Measurements from ENCODE around the gene MPZL2.

The MPZL2 gene

GRCh38 chr11:118245936-118246562, 18.0 kb downstream of the MPZL2 start:
- Mint-ChIP-seq H3K4me1 (peaks cover 3% of the 10 kb centered on the region), H3K4me3 (no peak overlapping the region), H3K27ac (no peak overlapping the region), H3K36me3 (ENCODE audit: low read depth) (no peaks in the 10 kb centered on the region), H3K27me3 (ENCODE audit: low read depth) (peaks cover 88% of the 10 kb centered on the region), H3K9me3 (peaks cover 3% of the 10 kb centered on the region)
- TF ChIP-seq CTCF (IDR thresholded peaks at IDR 0.05; ENCODE audit: unreplicated experiment in 3 of 3) = no peak

GRCh38 chr11:118243993-118244762, 19.9 kb downstream of the MPZL2 start:
- peaks cover 79% of the 10 kb centered on the region for H3K27me3 Mint-ChIP-seq (ENCODE audit: low read depth)
- no peaks in the 10 kb centered on the region for H3K9me3 Mint-ChIP-seq
- H3K36me3 Mint-ChIP-seq (ENCODE audit: low read depth) = no peaks in the 10 kb centered on the region
- no peak overlapping the region for H3K27ac Mint-ChIP-seq
- no peak for TF ChIP-seq CTCF (IDR thresholded peaks at IDR 0.05; ENCODE audit: unreplicated experiment in 3 of 3)
- no peak overlapping the region for H3K4me3 Mint-ChIP-seq
- H3K4me1 Mint-ChIP-seq = peaks cover 3% of the 10 kb centered on the region

- TF ChIP-seq CTCF (IDR thresholded peaks at IDR 0.05; ENCODE audit: unreplicated experiment in 3 of 3) = no peak
- peaks cover 3% of the 10 kb centered on the region for H3K4me1 Mint-ChIP-seq
- no peak overlapping the region for H3K27ac Mint-ChIP-seq
- no peak overlapping the region for H3K4me3 Mint-ChIP-seq
- H3K9me3 Mint-ChIP-seq = no peaks in the 10 kb centered on the region
- H3K27me3 Mint-ChIP-seq (ENCODE audit: low read depth) = peaks cover 72% of the 10 kb centered on the region
- H3K36me3 Mint-ChIP-seq (ENCODE audit: low read depth) = no peaks in the 10 kb centered on the region
These were observed 20.9 kb downstream of the MPZL2 start for GRCh38 chr11:118243161-118243560.

- H3K9me3 Mint-ChIP-seq = no peaks in the 10 kb centered on the region
- peaks cover 59% of the 10 kb centered on the region for H3K27me3 Mint-ChIP-seq (ENCODE audit: low read depth)
- no peak overlapping the region for H3K27ac Mint-ChIP-seq
- no peak overlapping the region for H3K4me3 Mint-ChIP-seq
- TF ChIP-seq CTCF (IDR thresholded peaks at IDR 0.05; ENCODE audit: unreplicated experiment in 3 of 3) = no peak
- H3K4me1 Mint-ChIP-seq = peaks cover 3% of the 10 kb centered on the region
- no peaks in the 10 kb centered on the region for H3K36me3 Mint-ChIP-seq (ENCODE audit: low read depth)
These were observed 22.4 kb downstream of the MPZL2 start for GRCh38 chr11:118241764-118242098.

DNA sequence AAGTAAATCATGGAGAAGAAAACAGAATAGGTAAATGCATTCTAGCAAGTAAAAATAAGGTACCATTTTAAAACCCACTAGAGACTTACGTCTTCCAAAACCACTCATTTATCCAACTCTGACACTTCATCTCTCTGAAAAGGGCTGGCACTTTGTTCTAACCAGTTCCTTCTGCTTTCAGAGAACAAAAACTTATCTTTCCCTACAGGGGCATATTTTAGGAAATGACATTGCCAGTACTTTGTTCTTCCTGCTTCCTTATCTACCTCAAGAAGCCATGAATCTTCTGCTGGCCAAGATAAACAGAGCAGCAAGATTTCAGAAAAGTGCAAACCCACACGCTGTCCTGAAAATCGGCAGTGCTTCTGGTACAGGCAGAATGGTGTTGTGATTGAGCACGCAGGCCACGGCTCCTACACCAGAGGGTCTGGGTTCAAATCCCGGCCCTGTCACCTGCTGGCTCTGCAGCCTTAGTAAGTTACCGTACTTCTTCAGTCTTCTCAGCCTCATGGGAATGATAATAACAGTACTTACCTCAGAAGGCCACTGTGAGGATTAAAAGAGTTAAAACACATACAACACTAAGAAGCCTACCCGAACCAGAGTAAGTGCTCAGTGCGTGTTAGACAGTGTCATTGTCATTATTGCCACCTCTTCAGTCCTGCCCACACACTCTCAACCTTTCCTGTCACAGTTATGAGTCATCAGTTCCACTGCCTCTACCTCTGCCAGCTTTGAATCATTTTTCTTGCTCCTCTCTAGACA, 22.9 kb downstream of the MPZL2 start:
- Mint-ChIP-seq H3K9me3 (no peaks in the 10 kb centered on the region), H3K4me3 (no peak overlapping the region), H3K36me3 (ENCODE audit: low read depth) (no peaks in the 10 kb centered on the region), H3K4me1 (peaks cover 3% of the 10 kb centered on the region), H3K27me3 (ENCODE audit: low read depth) (peaks cover 55% of the 10 kb centered on the region), H3K27ac (no peak overlapping the region)
- no peak for TF ChIP-seq CTCF (IDR thresholded peaks at IDR 0.05; ENCODE audit: unreplicated experiment in 3 of 3)

Data from nephron (organoid).